GM21529 (cell line): Measurements from ENCODE around the gene AP1B1.

Experiments
- ATAC-seq: cut with Tn5 transposase; IDR thresholded peaks from one replicate; pipeline ENCODE4 v1.9.1; 2021; ENCODE audit not compliant: unreplicated experiment

The AP1B1 gene

GRCh38 chr22:29301716-29302401 is 86.5 kb downstream of the AP1B1 start:
- no peak for ATAC-seq

- no peak for ATAC-seq
Measured at GRCh38 chr22:29300807-29301601, 87.4 kb downstream of the AP1B1 start.

DNA sequence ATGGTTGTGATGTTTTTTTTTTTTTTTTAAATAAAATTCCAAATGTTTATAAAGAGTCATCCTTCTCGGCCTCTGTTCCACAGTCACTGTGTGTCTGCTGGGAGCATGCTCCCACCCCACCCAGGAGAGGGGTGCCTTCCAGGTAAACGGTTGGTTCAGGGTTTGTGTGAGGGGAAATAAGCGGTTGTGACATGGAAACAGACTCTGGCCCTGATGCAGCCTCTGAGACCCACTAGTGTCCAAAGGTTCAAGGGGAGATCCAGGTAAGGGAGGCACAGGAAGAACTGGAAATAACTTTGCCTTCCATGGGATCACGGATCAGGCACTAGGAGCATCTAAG is 87.9 kb downstream of the AP1B1 start:
- ATAC-seq, result no peak

DNA sequence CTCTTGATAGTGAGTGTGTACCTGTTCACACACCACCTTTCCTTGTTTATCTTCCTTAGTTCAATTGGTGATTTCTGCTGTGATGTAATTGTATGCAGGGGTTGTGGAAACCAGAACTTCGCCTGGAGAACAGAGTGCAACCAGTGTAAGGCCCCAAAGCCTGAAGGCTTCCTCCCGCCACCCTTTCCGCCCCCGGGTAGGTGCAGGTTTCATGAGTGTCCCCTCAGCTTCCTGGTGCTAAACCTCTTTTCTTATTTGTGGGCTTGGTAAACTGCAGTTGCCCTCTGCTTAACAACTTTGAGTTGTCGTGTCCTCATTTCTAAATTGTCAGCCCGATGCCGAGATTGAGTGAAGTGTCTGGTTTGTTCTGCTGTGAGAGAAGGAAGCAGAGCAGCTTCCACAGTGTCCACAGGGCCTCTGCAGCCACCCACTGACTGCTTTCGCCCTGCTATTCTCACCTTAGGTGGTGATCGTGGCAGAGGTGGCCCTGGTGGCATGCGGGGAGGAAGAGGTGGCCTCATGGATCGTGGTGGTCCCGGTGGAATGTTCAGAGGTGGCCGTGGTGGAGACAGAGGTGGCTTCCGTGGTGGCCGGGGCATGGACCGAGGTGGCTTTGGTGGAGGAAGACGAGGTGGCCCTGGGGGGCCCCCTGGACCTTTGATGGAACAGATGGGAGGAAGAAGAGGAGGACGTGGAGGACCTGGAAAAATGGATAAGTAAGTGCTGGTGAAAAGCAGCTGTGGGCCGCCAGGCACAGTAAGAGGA is 89.1 kb downstream of the AP1B1 start:
- no peak for ATAC-seq

DNA sequence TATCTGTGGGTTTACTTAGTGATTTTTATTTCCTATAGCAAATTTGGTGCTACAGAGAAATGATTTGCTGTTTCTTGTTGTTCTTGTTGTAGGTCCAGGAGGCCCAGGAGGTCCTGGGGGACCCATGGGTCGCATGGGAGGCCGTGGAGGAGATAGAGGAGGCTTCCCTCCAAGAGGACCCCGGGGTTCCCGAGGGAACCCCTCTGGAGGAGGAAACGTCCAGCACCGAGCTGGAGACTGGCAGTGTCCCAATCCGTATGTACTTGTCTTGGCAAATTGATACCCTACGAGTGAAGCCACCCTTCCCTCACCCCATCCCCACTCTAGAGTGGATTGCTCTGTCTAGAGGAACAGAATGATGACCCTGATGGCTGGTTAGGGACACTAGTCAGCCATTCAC is 89.7 kb downstream of the AP1B1 start:
- no peak for ATAC-seq

GRCh38 chr22:29292379-29292778 is 96.0 kb downstream of the AP1B1 start:
- ATAC-seq, result no peak

DNA sequence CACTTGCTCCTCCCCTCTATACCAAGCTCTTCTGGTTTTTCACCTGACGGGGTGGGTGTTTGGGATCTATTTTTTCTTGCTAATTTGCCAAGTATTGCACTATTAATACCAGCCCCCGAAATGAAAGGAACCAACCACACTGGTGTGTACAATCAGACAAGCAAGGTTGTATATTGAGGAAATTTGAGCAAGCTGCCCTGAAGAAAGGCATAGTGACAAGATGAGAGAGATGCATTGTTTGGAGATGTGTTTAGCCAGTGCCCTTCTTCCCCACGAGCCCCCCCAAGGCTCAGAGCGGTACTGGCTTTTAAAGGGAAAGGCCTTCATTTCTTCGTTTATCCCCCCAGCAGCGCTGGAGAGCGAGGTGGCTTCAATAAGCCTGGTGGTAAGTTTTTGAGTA is 97.2 kb downstream of the AP1B1 start:
- no peak for ATAC-seq

GRCh38 chr22:29290061-29290460 is 98.3 kb downstream of the AP1B1 start:
- ATAC-seq, result no peak

GRCh38 chr22:29288837-29289236 is 99.5 kb downstream of the AP1B1 start:
- ATAC-seq, result no peak

DNA sequence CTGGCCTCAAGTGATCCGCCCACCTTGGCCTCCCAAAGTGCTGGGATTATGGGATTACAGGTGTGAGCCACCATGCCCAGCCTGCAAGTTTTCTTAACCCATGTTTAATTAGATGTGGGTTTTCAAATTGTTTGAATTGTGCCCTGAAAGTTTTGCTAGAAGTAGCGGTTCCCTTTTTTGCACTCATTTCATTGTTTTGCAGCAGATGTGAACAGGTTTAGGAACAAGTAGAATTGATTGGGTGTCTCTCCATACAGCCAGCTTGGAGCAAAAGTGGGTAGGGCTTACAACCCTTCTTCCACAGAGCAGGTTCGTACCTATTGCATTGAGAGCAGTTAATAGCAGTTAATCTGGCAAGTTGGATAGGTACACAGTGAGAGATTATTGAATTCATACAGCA is 104.2 kb downstream of the AP1B1 start:
- no peak for ATAC-seq

DNA sequence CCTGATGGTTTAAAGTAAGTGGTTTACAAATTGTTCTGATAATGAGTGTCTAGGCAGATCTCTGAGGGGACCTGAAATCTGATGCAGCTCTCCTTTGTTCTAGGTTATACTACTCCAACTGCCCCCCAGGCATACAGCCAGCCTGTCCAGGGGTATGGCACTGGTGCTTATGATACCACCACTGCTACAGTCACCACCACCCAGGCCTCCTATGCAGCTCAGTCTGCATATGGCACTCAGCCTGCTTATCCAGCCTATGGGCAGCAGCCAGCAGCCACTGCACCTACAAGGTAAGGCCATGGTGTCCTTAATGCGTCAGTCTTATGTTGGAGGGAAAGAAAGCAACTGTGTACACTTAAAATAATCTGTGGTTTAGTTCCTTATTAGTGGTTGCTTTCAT is 110.4 kb downstream of the AP1B1 start:
- no peak for ATAC-seq
